Heart left ventricle (tissue), 13 donors: ENCODE data around the gene FAM118B.
A peak's percentile ranks its signal among the peaks of the same experiment; 100 is the strongest.

Experiments used
- CTCF ChIP-seq, 12 donors: fragments of 200-600 bp; sonication (generic) in 4 of 12; IDR thresholded peaks; one replicate each; pipeline versions ENCODE4 v1.5.0 to v1.8.0; 2018 to 2022; ENCODE audit warnings: antibody characterized with exemption in 12 of 12, mild to moderate bottlenecking in 5 of 12
- POLR2A ChIP-seq, 2 donors: fragments of 450-650 bp; IDR thresholded peaks; one replicate each; pipeline ENCODE4 v1.6.1; 2017; ENCODE audit warnings: antibody characterized with exemption in 2 of 2, mild to moderate bottlenecking in 2 of 2, moderate library complexity in 2 of 2
- donor health status: ischemic (EF 13 %, LVEDD 7.1; RV severe dilation, severe dysfunction).
- donor health status: DM: no; HTN: yes; CAD: no.
- donor health status: DM: no; HTN: no; CAD: no.
- donor health status: ischemic (EF 25% LVEDD 6.9; RV normal size, moderate dysfunction).
- donor health status: ischemic (EF 25% LVEDD 5.7; RV mildly dilated, moderate dysfunction).
- donor health status: ischemic (EF 35%, LVEDD 5.7; RV mildly dilated, moderate dysfunction).
- donor health status: nonischemic (EF 11% LVEDD 7.7; RV severe dilation, severe dysfunction).
- donor health status: DM: yes; HTN: yes; CAD: no.
- donor health status: PGD.
- donor health status: ischemic (EF 29% LVEDD 5.4; RV normal size, mild dysfunction).
- donor health status: nonischemic (EF 23%, LVEDD 6.1; RV moderate dilation, normal function).

GRCh38 chr11:126194121-126194543 lies 17.4 kb upstream of the FAM118B start:
- TF ChIP-seq CTCF (IDR thresholded peaks at IDR 0.05) (peak; percentile 45 to 83 (median 70)), POLR2A (IDR thresholded peaks at IDR 0.05) (no peak)
